Vagina (tissue), 2 donors: Measurements from ENCODE around the gene MEF2D. TPM values are rescaled to one million over a fixed set of nuclear protein-coding genes. Genes with fewer than 3 reads are reported as not detected.

ENCODE experiments used
- DNase-seq, 2 donors: peaks; one replicate each; pipeline ENCODE4 v3.0.0-alpha.2; 2017; ENCODE audit errors: extremely low spot score in 2 of 2
- H3K27ac ChIP-seq: fragments of 200-600 bp; sonication (generic); one replicate; pipeline ENCODE4 v1.5.1; 2019
- H3K27me3 ChIP-seq: fragments of 200-600 bp; sonication (generic); one replicate; pipeline ENCODE4 v1.5.1; 2019
- H3K36me3 ChIP-seq, 2 donors: fragments of 200-600 bp; sonication (generic); one replicate each; pipeline ENCODE4 v1.5.1; 2017 to 2019
- H3K4me1 ChIP-seq: fragments of 200-600 bp; sonication (generic); one replicate; pipeline ENCODE4 v1.5.1; 2019
- H3K4me3 ChIP-seq, 2 donors: fragments of 200-600 bp; sonication (generic); 1 replicate in 1 of 2; 2 replicates in 1 of 2; pipeline ENCODE4 v1.5.1; 2016 to 2019
- H3K9me3 ChIP-seq: fragments of 200-600 bp; sonication (generic); one replicate; pipeline ENCODE4 v1.5.1; 2019
- POLR2A ChIP-seq, 2 donors: fragments of 450-650 bp; IDR thresholded peaks; one replicate each; pipeline ENCODE4 v1.6.1; 2017; ENCODE audit warnings: antibody characterized with exemption in 2 of 2, mild to moderate bottlenecking in 2 of 2, moderate library complexity in 2 of 2
- POLR2AphosphoS5 ChIP-seq, 2 donors: sonication (generic); formaldehyde crosslinking; IDR thresholded peaks; one replicate each; pipeline ENCODE4 v1.9.0; 2017; ENCODE audit warnings: antibody characterized with exemption in 2 of 2, mild to moderate bottlenecking in 2 of 2, low read depth in 1 of 2; ENCODE audit not compliant: insufficient read depth in 1 of 2
- intact Hi-C: fragments of 100-400 bp; cut with DNase I; formaldehyde crosslinking; loops from one replicate; pipeline ENCODE4 v1.15.1; 2023
- total RNA-seq: library from RNA; depleted of rRNA; stranded (reverse); fragments of >200 nt; gene quantifications from one replicate; pipeline ENCODE4 v1.2.3, GENCODE V29; 2016
- TF ChIP-seq, protein P1 (sequence below), 3 experiments: fragments of 450-650 bp in 2 of 3; fragments of 200-600 bp in 1 of 3; sonication (generic) in 1 of 3; IDR thresholded peaks; one replicate each; pipeline ENCODE4 v1.5.1; 2017 to 2019; ENCODE audit warnings: antibody characterized with exemption in 3 of 3, mild to moderate bottlenecking in 2 of 3, moderate library complexity in 2 of 3

MEF2D gene
- total RNA-seq, 1 donor from 2014 or later, result 33.9 TPM

DNA sequence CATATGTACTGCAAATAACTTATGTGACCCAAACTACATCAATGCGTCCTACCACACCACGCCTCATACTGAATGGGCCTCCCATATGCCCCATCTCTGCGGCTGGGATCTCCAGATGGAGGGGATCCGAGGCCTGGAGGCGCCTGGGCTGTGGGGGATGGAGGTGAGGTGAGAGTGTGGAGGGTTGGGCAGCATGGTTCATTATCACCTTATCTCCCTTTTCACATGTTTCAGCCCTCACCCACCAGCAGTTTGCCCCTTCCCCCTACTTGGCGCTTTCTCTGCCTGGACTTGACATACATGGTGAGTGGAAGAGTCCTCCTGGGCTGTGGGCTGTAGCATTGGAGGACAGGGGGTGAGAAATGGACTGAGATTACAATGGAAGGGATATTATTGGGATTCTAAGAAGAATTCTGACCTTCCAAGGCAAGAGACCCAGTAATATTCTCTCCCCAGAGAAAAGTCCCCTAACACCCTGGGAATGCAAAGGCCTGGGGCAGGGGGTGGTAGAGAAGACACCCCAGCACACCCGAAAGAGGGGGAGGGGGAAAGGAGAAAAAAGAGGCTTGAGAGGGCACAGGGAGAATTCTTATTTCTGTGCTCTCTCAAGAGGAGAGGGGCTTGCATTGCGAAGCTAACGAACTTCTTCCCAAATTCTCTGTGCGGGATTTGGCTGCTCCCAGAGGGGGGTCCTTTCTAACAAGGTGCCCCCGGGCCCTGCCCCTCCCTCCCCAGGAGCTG, 61.4 kb downstream of the MEF2D start:
- Histone ChIP-seq H3K27me3 (peaks cover 28% of the 10 kb centered on the region), H3K4me1 (peaks cover 14% of the 10 kb centered on the region), H3K4me3 (no peak overlapping the region), H3K27ac (no peak overlapping the region), H3K9me3 (no peaks in the 10 kb centered on the region), H3K36me3 (no peaks in the 10 kb centered on the region)
- TF ChIP-seq POLR2AphosphoS5 (IDR thresholded peaks at IDR 0.05; ENCODE audit: insufficient read depth in 1 of 2, low read depth in 1 of 2) (no peak), POLR2A (IDR thresholded peaks at IDR 0.05) (no peak)
- TF ChIP-seq, protein P1, sequence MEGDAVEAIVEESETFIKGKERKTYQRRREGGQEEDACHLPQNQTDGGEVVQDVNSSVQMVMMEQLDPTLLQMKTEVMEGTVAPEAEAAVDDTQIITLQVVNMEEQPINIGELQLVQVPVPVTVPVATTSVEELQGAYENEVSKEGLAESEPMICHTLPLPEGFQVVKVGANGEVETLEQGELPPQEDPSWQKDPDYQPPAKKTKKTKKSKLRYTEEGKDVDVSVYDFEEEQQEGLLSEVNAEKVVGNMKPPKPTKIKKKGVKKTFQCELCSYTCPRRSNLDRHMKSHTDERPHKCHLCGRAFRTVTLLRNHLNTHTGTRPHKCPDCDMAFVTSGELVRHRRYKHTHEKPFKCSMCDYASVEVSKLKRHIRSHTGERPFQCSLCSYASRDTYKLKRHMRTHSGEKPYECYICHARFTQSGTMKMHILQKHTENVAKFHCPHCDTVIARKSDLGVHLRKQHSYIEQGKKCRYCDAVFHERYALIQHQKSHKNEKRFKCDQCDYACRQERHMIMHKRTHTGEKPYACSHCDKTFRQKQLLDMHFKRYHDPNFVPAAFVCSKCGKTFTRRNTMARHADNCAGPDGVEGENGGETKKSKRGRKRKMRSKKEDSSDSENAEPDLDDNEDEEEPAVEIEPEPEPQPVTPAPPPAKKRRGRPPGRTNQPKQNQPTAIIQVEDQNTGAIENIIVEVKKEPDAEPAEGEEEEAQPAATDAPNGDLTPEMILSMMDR (IDR thresholded peaks at IDR 0.05), result no peak
- DNase-seq, result no peak
- intact Hi-C loops, result loop anchor here (5.0 kb wide), 1 partner anchor 52 kb away; no protein-coding TSS in a partner anchor

DNA sequence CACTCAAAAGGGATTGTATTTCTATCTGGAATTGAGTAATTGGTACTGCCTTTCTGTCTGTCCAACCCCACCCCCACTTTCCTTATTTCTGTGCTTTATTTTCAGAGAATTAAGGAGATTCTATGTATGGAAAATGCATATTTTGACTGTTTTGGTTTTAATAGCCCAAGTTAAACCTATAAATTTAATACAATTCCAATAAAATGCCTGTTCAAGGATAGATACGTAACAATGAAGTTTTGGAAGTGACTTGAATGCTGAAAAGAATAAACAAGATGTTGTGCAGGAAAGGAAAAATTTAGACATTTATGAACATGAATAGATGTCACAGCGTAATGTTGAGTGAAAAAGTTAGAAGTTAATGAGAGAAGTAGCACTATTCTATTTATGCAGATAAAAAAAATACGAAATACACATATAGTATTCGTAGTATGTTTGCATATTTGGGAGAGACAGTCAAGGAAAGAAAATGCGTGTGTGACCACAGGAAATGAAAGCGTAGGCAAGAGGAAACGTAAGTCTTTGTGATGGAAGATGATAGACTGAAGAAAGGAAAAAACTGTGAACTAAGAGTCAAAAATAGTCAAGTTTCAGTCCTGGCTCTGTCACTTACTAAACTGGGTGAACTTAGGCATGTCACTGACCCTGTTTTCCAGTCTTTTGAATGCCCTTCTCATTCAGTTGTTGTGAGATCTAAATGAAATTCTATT, 62.1 kb downstream of the MEF2D start:
- Histone ChIP-seq H3K27ac (no peak overlapping the region), H3K4me3 (no peak overlapping the region), H3K9me3 (no peaks in the 10 kb centered on the region), H3K4me1 (peaks cover 14% of the 10 kb centered on the region), H3K36me3 (no peaks in the 10 kb centered on the region), H3K27me3 (peaks cover 28% of the 10 kb centered on the region)
- TF ChIP-seq, protein P1 (IDR thresholded peaks at IDR 0.05), result no peak
- TF ChIP-seq POLR2A (IDR thresholded peaks at IDR 0.05) (no peak), POLR2AphosphoS5 (IDR thresholded peaks at IDR 0.05; ENCODE audit: insufficient read depth in 1 of 2, low read depth in 1 of 2) (no peak)
- DNase-seq, result no peak
- intact Hi-C loops, result loop anchor here (5.0 kb wide), 1 partner anchor 51 kb away; no protein-coding TSS in a partner anchor

DNA sequence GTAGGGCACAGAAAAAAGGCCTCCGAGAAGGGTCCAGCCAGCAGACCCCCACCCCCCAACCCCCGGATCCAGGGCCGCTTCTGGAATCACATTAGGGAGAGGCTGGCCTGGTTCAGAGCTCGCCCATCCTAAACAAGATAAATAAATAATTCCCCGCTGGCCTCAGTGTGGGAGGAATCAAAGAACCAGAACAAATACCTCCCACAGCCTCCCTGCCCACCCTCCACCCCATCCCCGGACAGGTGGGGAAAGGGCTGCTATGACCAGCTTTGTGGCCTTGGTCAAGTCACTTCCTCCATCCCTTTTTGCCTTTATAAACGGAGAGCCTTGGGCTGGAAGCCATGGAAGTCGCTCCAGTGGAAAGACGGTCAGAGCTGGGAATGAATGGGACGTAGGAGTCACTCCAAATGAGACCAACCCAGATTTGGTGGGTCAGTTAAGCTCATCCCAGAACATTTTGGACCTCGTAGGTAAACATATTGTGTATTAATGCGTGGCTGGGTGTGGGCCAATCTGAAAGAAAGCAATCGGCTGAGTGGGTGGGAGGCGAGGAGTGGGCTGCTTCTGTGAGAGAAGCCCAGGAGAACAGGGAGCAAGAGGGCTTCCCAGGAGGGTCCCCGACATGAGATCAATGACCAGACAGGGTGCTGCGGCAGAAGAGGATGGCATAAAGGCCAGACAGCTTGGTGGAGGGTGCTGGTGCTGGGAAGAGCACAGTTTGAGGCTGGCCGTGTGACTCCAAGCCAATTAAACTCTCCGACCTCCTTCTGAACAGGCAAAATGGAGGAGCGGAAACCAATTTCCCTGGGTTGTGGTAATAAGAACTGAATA, 63.3 kb downstream of the MEF2D start:
- H3K27me3 ChIP-seq, result peaks cover 28% of the 10 kb centered on the region
- no peaks in the 10 kb centered on the region for H3K36me3 ChIP-seq
- DNase-seq, result no peak
- TF ChIP-seq POLR2A (IDR thresholded peaks at IDR 0.05) (no peak), POLR2AphosphoS5 (IDR thresholded peaks at IDR 0.05; ENCODE audit: insufficient read depth in 1 of 2, low read depth in 1 of 2) (no peak)
- TF ChIP-seq, protein P1 (IDR thresholded peaks at IDR 0.05), result no peak
- intact Hi-C loops, result loop anchor here (5.0 kb wide), 1 partner anchor 50 kb away; no protein-coding TSS in a partner anchor
- H3K27ac ChIP-seq, result no peak overlapping the region
- no peaks in the 10 kb centered on the region for H3K9me3 ChIP-seq
- peaks cover 14% of the 10 kb centered on the region for H3K4me1 ChIP-seq
- H3K4me3 ChIP-seq, result no peak overlapping the region

DNA sequence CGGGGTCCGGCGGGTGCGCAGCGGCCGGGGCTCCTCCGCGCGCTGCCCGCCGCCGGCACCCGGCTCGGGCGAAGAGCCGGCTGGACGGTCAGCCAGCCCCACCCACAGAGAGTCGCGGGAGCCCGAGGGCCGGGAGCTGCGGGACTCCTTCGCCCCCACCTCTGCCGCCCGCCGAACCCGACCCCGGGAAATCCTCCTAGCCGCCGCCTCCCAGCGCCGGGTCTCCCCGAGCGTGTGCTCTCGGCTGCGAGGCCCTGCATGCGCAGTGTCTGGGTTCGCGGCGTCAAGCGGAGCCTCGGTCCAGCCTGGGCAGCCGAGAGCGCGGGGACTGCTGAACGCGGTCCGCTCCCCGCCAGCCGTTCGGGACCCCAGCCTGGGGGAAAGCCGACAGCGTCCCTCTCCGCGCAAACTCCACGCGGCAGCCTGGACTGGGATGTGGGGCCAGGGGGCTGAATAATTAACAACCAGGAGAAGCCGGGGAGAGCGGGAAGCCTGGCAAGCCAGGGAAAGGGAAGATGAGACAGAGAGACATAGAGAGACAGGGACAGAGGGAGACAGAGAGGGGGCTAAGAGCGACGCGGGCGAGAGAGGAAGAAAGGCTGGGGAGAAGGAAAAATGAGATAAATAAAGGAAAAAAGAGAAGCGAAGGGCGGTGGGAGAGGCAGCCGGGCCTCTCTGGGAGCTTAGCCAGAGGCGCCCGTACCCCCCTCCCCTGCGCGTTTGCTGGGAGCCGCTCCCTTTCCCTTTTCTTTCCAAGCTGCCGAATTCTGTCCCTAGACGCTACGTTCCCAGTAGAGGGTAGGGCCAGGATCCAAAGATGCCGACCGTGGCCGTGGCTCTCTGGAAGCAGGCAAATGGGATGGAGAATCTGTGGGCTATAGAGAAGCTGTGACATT, 64.2 kb downstream of the MEF2D start:
- no peak for TF ChIP-seq POLR2AphosphoS5 (IDR thresholded peaks at IDR 0.05; ENCODE audit: insufficient read depth in 1 of 2, low read depth in 1 of 2)
- TF ChIP-seq POLR2A (IDR thresholded peaks at IDR 0.05), result no peak
- TF ChIP-seq, protein P1 (IDR thresholded peaks at IDR 0.05), result no peak
- no peak overlapping the region for H3K27ac ChIP-seq
- no peaks in the 10 kb centered on the region for H3K36me3 ChIP-seq
- no peaks in the 10 kb centered on the region for H3K9me3 ChIP-seq
- intact Hi-C loops, result loop anchor here (5.0 kb wide), 1 partner anchor 49 kb away; no protein-coding TSS in a partner anchor
- peaks cover 28% of the 10 kb centered on the region for H3K27me3 ChIP-seq
- peak overlapping the region; percentile 15 to 49 for H3K4me3 ChIP-seq
- DNase-seq, result no peak
- H3K4me1 ChIP-seq, result peaks cover 14% of the 10 kb centered on the region
